Ecto neural progenitor cell (in vitro differentiated cells): ENCODE data around the gene NSMCE1.

Source experiments
- DNase-seq: peaks from one replicate; pipeline ENCODE4 v3.0.0-alpha.2; 2018; ENCODE audit warnings: low spot score

The NSMCE1 gene

GRCh38 chr16:27229891-27230470 lies 38.6 kb downstream of the NSMCE1 start:
- DNase-seq = no peak

DNA sequence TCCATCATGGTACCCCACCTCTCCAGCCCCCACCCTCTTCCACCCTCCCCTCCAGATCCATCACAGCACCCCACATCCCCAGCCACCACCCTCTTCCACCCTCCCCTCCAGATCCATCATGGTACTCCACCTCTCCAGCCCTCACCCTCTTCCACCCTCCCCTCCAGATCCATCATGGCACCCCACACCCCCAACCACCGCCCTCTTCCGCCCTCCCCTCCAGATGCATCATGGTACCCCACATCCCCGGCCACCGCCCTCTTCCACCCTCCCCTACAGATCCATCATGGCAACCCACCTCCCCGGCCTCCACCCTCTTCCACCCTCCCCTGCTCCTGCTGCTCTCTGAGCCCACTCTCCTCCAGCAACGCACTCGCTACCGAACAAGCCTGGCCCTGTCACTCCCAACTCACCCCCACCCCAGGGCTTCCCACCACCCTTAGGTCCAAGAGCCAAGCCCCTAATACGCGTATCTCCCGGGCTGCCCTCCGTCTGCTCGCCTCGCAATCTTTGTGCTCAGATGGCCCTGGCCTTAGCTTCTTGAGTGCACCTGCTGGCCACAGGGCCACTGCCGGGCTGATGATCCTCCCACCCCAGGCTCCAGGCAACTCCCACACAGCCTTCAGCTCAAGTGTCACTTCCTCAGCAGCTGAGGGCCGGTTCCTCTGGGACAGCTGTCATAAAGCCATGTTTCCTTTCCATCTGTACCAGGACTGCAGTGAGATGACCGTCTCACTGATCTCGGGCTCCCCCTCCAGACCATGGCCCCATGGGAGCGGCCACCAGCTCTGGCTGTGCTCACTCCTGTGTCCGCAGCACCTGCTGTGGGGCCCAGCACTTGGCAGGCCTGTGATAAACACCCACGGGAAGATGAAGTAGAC lies 39.7 kb downstream of the NSMCE1 start:
- DNase-seq = no peak

DNA sequence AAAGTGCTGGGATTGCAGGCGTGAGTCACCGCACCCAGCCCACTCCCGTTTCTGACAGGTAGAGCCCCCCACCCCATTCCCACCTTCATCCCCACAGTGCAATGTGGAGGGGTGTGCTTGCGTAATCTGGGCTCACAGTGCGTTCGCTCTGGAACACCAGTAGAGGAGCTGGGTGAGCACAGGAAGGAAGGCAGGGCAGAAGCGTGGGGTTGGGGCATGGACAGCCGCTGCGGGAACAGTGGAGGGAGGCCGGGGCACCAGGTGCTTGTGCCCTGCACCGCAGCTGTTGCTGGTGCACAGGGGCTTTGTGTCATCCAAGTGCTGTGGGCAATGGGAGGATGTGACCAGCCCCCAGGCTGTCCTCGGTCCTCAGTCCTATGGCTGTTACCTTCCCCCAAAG lies 40.5 kb downstream of the NSMCE1 start:
- DNase-seq = no peak

DNA sequence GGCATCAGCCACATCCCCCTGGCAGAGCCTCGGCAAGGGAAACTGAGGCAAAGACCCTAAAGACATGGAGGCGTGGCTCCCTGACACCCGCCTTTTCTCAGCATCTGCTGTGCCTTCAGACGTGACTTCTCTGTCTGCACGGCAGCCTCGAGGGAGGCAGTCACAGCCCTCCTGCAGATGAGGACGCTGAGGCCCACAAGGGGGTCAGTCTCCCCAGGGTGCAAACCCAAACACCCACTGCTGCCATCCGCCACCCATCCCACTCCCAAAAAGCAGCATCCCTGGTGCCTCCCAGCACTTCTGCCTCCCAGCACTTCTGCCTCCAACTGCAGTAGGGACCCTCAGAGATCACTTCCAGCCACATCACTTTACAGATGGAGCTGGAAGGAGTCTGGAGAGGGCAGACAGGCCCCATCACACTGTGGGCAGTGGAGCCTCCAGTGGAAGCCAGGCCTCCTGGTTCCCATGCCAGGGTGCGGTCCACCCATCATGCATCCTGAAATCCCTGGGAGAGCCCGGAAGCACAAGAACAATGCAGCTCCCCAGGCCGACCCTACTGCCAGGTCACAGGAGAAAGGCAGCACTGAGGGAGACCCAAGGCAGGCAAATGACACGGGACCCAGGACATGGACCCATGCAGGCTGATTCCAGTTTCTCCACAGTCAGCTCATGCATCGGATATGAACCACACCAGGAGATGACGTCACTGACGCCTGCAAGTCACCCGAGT lies 41.4 kb downstream of the NSMCE1 start:
- DNase-seq = no peak

DNA sequence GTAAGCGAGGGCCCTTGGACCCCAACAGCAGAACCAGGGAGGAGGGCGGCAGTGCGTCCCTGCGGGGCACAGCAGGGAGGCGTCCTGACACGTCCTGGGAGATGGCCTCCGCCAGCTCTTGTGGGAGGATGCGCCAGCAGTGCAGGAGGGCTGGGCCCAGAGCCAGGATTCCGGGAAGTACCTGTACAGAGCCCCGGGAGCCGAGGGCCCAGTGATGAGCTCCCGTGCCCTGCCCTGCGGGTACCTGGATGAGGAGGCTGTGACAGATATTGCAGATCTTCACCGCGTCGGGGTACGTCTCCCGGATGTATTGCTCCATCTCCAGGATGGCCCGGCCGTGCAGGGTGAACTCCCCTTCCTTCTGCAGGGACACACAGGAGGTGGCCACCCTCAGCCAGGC lies 42.1 kb downstream of the NSMCE1 start:
- no peak for DNase-seq

- DNase-seq = no peak
These were observed 42.8 kb downstream of the NSMCE1 start for GRCh38 chr16:27225536-27226360.

DNA sequence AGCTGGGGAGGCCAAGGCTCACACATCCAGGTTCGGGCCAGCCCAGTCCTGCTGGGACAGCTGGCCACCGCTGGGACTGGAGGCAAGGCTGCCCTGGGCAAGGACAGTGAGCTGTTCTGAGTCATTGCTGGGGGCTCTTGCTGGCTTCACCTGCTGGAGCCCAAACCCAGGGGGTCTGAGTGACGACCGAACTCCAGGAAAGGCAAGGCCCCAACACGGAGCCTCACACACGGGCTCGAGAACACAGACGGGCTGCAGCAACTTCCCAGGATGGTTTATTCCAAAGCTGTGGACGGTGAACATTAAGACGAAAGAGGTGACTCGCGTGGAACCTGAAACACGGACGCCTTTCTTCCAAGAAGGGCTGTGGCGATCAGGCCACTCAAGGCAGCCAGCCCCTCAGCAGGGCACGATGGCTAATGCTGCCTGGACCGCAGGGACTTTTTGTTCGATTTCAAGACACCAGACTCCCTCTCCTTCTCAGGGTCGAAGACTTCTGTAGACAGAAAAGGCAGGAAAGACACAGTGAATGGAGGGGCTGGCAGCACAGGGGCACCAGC lies 43.8 kb downstream of the NSMCE1 start:
- no peak for DNase-seq

GRCh38 chr16:27224271-27224737 lies 44.3 kb downstream of the NSMCE1 start:
- DNase-seq = no peak

DNA sequence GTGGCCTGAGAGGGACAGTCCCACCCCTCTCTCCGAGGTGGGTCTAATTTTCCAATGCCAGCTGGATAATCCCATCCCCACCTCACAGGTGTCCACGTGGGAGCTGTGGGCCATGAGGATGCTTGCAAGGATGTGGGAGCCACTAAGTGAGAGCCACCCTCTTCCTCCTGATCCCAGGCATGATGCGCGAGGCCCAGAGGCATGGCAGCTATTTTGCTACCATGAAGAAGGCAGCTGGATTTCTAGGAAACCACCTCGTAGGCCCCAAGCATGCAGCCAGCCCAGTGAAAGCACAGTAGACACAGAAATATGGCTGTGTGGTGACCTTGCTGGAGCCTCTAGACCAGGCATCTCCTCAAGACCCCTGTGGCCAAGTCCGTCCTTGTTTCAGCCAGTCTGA lies 44.9 kb downstream of the NSMCE1 start:
- DNase-seq = no peak

DNA sequence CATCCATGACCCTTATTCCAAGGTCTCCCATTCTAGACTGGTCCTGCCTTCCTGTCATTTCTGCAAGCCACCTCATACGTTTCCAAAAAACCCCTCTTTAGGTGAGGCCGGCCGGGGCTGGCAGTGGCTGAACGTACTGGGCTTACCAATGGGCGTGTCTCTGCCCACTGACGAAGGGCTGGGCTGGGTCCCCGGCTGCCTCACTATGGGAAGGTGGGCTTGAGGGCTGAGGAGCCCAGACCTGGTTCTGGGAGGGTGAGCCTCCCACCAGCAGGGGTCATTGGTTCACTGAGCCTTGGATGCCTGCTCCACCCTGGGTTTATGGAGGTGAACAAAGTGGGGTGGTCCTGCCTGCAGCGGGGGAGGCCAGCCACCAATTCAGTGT lies 45.4 kb downstream of the NSMCE1 start:
- no peak for DNase-seq

DNA sequence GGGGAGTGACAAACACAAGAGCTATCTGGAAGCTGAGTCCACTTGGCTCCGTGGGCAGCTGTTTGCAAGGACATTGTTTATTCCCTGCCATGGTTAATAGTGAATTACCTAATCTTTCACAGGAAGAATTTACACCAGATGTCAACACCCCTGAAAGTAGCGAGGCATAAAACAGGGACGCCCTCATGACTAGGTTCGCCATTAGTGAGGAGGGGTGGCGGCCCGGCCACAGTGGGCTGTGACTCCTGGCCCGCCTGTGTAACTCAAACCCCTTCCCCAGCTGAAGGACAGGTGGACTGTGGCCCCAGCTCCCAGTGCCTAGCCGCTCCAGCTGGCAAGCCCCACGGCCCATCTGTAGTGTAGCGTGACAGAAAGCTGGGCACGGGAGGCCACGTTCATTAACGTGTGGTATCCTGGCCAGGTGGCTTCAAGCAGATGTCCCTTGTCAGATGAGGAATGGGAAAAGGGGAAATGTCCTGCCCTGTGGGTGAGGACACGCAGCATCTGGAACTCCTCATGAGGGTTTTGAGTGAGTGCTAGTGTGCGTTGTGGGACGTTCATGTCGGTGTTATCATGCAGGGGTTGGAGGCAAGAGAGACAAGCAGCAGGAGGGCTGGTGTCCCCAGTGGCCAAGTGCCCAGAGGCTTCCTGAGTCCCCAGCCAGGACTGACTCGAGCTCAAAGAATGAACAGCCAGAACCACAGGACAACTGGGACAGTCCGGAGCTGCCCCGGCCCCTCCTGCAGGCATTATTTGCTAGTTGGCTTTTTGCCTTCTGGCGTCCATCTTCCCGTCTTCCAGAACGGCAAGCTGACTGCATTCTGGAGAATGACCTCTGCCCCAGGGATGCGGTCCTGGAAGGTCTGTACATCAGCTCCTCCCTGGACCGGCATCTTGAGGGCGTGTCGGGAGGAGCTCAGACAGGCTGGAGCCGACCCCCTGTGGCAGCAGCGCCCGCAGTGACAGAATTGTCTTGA lies 46.0 kb downstream of the NSMCE1 start:
- DNase-seq = no peak

- DNase-seq = no peak
These were observed 46.9 kb downstream of the NSMCE1 start for GRCh38 chr16:27221576-27222248.

DNA sequence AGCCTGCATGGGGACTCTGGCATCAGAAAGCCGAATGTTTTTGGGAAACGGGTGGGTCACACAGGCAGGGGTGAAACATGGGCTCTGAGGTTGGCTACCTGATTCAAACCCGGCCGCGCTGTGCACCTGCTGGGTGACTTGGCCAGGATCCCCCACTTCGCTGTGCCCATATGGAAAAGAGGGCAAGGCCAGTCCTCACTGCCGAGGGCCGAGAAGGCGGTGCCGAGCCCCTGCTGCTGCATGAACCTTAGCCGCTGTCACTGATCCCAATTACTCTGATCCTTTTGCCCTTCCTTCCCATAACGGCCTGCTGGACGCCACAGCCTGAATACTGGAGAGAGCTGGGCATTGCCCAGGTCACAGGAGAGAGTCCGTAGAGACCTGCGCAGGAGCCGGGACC lies 47.6 kb downstream of the NSMCE1 start:
- no peak for DNase-seq

GRCh38 chr16:27220527-27220926 lies 48.0 kb downstream of the NSMCE1 start:
- no peak for DNase-seq

- DNase-seq = no peak
These were observed 48.5 kb downstream of the NSMCE1 start for GRCh38 chr16:27220120-27220519.

DNA sequence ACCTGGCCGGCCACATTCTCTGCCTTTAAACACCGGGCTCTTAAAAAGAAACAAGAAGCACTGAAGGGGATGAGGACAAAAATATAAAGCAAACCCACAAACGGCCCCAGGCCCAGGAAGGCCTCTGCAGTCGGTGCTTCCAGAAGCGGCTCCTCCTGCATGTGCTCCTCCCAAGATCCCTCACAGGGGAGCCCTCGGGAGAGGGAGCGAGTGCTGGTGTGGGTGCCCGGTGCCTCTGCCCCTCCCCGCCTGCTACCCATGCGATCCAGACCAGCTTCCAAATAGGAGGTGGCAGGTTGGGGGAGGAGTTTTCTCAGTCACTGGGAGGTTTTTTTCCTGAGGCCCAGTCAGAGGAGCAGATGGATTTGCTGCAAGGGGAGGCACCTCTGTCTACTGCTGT lies 49.4 kb downstream of the NSMCE1 start:
- DNase-seq = no peak

DNA sequence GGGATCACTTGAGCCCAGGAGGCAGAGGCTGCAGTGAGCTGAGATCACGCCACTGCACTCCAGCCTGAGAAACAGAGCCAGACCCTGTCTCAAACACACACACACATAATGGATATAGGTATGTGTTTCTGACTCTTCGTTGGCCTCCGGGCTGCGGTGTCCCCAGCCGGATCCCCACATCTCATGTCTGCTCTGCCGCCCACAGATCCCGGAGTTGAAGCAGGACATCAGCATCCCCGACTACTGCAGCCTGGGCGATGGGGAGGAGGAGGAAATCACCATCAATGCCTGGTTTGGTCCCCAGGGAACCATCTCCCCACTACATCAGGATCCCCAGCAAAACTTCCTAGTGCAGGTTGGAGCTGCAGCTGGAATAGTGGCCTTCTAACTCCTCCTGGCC lies 49.8 kb downstream of the NSMCE1 start:
- DNase-seq = no peak

DNA sequence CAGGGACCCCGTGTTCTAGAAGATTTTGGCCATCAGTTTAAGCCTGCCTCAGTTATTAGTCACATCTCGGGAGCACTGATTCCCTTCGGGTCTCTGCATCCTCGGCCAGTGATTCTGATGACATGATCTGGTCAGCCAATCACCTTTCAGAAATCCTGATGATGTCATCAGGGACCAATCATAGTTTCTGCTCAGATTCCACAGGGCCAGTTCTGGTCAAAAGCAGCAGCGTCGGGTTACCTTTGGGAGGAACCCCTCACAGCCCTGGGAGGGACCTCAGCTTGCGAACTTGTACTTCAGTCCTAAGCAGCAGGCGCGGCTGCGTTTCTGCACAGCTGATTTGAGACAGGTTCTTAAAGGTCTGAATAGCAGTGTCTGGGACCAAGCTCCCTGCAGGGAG lies 51.3 kb downstream of the NSMCE1 start:
- no peak for DNase-seq

GRCh38 chr16:27216297-27216885 lies 52.2 kb downstream of the NSMCE1 start:
- DNase-seq = no peak

GRCh38 chr16:27215660-27216059 lies 52.9 kb downstream of the NSMCE1 start:
- DNase-seq = no peak
